ENCODE data around the gene MASTL. TPM values are rescaled to one million over a fixed set of nuclear protein-coding genes. Genes with fewer than 3 reads are reported as not detected.
A peak's percentile ranks its signal among the peaks of the same experiment; 100 is the strongest.

The MASTL gene
- 1 to 10 TPM; 2.5 to 8.1 (median 4.4) TPM for polyA plus RNA-seq
- long read RNA-seq, donor 1, partial matches to known transcripts, result 5 of 14 reads
- long read RNA-seq, donor 1, other reads (novel, unspliced or antisense), result 8 of 14 reads
- long read RNA-seq, donor 2, result 0 reads
- long read RNA-seq, donor 3, result 0 reads
- long read RNA-seq, donor 4, result 0 reads
- long read RNA-seq, donor 5, result 0 reads
- long read RNA-seq, donor 6, result 0 reads
- long read RNA-seq, donor 7, result 0 reads
- long read RNA-seq, donor 8, result 0 reads
- long read RNA-seq, donor 9, result 0 reads
- long read RNA-seq, donor 10, partial matches to known transcripts, result 0 of 2 reads
- long read RNA-seq, donor 10, other reads (novel, unspliced or antisense), result 0 of 2 reads

DNA sequence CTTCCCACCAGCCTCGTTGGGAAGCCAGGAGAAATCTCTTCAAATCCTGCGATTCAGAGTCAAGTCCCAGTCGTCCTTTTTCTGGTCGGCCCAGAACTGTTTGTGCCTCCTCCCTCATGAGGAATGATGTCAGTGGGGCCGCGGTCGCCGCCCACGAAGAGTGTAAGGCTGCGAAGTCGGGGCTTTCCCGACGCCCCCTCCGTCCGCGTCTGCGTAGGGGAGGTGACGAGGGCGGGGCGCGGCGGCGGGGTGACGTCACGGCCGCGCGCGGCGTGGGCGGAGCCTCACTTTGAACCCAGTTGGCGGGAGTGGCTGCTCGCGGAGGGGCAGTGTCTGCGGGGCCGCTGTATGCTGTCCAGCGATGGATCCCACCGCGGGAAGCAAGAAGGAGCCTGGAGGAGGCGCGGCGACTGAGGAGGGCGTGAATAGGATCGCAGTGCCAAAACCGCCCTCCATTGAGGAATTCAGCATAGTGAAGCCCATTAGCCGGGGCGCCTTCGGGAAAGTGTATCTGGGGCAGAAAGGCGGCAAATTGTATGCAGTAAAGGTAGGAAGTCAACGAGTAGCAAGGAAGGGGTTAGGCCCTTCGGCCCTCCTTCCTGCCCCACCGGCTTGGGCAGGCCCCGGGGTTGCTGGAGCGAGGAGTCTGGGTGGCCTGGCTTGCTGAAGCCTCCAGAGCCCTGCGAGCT is at the start of gene MASTL:
MASTL (plus strand) TSS at position 287 of the 689 bp plus-strand sequence; CDS start at position 362, 75 bp downstream.
- peak within 1 kb of the TSS; percentile 67 to 89 (median 89) for H3K4me3 ChIP-seq (ENCODE audit: low read depth in 1 of 3, low read length in 3 of 3)
- peaks cover 0 to 9% (median 3%) of the 10 kb centered on the region in 3 donors for H3K36me3 ChIP-seq (ENCODE audit: control insufficient read depth in 3 of 3, insufficient read depth in 2 of 3, low read depth in 1 of 3, low read length in 3 of 3)
- peaks cover 0 to 5% (median 0%) of the 10 kb centered on the region in 3 donors for H3K4me1 ChIP-seq (ENCODE audit: control insufficient read depth in 3 of 3, insufficient read depth in 2 of 3, low read depth in 1 of 3, low read length in 2 of 3)
- FAIRE-seq (no peak), DNase-seq (peak; percentile 89 to 96)
- H3K27me3 ChIP-seq (ENCODE audit: control insufficient read depth in 3 of 3, insufficient read depth in 3 of 3, low read length in 3 of 3), result no peaks in the 10 kb centered on the region
- peak within 1 kb of the TSS; percentile 92 to 100 (median 99) for H3K27ac ChIP-seq (ENCODE audit: low read depth in 1 of 3, low read length in 2 of 3)
- H3K9me3 ChIP-seq (ENCODE audit: control insufficient read depth in 2 of 2, insufficient read depth in 1 of 2, low read depth in 1 of 2, low read length in 1 of 2), result no peaks in the 10 kb centered on the region
- WGBS, 3 donors, result 0 to 1% (median 0%) methylated on average over 54 to 55 of the region's 55 CpGs

DNA sequence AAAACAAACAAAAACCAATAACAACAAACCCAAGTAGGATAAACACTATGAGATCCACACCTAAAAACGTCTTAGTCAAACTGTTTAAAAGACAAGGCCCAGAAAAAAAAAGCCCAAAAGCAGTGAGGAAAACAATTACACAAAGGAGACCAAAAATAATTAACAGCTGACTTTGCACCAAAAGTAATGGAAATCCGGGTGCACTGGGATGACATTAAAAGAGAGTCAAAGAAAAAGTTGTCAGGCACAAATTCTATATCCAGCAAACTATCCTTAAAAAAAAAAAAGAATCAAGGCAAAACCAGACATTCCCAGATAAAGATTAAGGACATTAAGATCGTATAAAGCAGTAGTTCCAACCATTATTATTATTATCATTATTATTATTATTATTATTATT is 47.0 kb upstream of the MASTL start:
- FAIRE-seq (no peak), DNase-seq (no peak)
- H3K27me3 ChIP-seq (ENCODE audit: control insufficient read depth in 3 of 3, insufficient read depth in 3 of 3, low read length in 3 of 3), result no peaks in the 10 kb centered on the region
- H3K27ac ChIP-seq (ENCODE audit: low read depth in 1 of 3, low read length in 2 of 3), result no peak overlapping the region
- peaks cover 4 to 25% (median 10%) of the 10 kb centered on the region in 3 donors for H3K36me3 ChIP-seq (ENCODE audit: control insufficient read depth in 3 of 3, insufficient read depth in 2 of 3, low read depth in 1 of 3, low read length in 3 of 3)
- H3K4me3 ChIP-seq (ENCODE audit: low read depth in 1 of 3, low read length in 3 of 3), result no peak overlapping the region
- no peaks in the 10 kb centered on the region for H3K4me1 ChIP-seq (ENCODE audit: control insufficient read depth in 3 of 3, insufficient read depth in 2 of 3, low read depth in 1 of 3, low read length in 2 of 3)
- peaks cover 0 to 8% of the 10 kb centered on the region in 2 donors for H3K9me3 ChIP-seq (ENCODE audit: control insufficient read depth in 2 of 2, insufficient read depth in 1 of 2, low read depth in 1 of 2, low read length in 1 of 2)
- 96 to 98% (median 96%) methylated on average over 3 of the region's 3 CpGs for WGBS, 3 donors

DNA sequence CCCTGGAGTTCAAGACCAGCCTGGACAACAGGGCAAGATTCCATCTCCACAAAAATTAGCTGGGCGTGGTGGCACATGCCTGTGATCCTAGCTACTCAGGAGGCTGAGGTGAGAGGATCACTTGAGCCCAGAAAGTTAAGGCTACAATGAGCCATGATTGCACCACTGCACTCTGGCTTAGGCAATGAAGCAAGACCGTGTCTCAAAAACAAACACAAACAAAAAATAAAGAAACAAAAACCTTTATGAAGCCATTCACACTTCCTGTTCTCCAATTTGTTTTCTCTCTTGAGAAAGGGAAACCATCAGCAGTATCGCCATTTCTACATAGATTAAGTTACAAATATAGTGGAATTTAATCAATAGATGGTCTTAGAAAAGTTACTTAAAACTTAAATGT is 20.8 kb upstream of the MASTL start:
- peaks cover 6 to 16% (median 6%) of the 10 kb centered on the region in 3 donors for H3K36me3 ChIP-seq (ENCODE audit: control insufficient read depth in 3 of 3, insufficient read depth in 2 of 3, low read depth in 1 of 3, low read length in 3 of 3)

DNA sequence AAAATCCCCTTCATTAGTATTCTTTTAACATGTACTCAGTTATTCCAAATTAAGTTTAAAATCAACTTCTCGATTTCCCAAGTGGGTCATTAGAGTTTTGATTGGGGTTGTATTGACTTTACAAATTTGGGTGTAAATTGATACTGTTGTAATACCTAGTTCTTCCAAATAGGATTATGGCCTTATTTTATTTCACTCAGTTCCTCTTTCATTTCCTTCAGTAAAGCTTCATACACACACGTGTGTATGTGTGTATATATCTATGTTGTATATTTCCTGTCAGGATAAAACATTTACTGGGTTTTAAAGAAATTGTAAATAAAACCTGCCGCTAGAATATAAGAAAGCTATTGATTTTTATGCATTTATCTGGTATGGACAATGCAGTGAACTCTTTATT is 16.9 kb upstream of the MASTL start:
- no peak overlapping the region for H3K4me3 ChIP-seq (ENCODE audit: low read depth in 1 of 3, low read length in 3 of 3)
- no peak for DNase-seq
- no peak for FAIRE-seq
- H3K27me3 ChIP-seq (ENCODE audit: control insufficient read depth in 3 of 3, insufficient read depth in 3 of 3, low read length in 3 of 3), result no peaks in the 10 kb centered on the region
- WGBS, 3 donors, result 84 to 90% (median 89%) methylated on average over 3 of the region's 3 CpGs
- no peak overlapping the region for H3K27ac ChIP-seq (ENCODE audit: low read depth in 1 of 3, low read length in 2 of 3)
- no peaks in the 10 kb centered on the region for H3K9me3 ChIP-seq (ENCODE audit: control insufficient read depth in 2 of 2, insufficient read depth in 1 of 2, low read depth in 1 of 2, low read length in 1 of 2)
- H3K36me3 ChIP-seq (ENCODE audit: control insufficient read depth in 3 of 3, insufficient read depth in 2 of 3, low read depth in 1 of 3, low read length in 3 of 3), result peaks cover 6 to 22% (median 7%) of the 10 kb centered on the region in 3 donors
- H3K4me1 ChIP-seq (ENCODE audit: control insufficient read depth in 3 of 3, insufficient read depth in 2 of 3, low read depth in 1 of 3, low read length in 2 of 3), result no peaks in the 10 kb centered on the region

More for the DNA sequence above, 20.8 kb upstream of the MASTL start:
- DNase-seq, result no peak
- WGBS, 3 donors, result 93 to 97% (median 94%) methylated on average over 3 of the region's 3 CpGs
- H3K9me3 ChIP-seq (ENCODE audit: control insufficient read depth in 2 of 2, insufficient read depth in 1 of 2, low read depth in 1 of 2, low read length in 1 of 2), result no peaks in the 10 kb centered on the region
- no peak overlapping the region for H3K27ac ChIP-seq (ENCODE audit: low read depth in 1 of 3, low read length in 2 of 3)
- FAIRE-seq, result no peak
- H3K4me3 ChIP-seq (ENCODE audit: low read depth in 1 of 3, low read length in 3 of 3), result no peak overlapping the region
- no peaks in the 10 kb centered on the region for H3K27me3 ChIP-seq (ENCODE audit: control insufficient read depth in 3 of 3, insufficient read depth in 3 of 3, low read length in 3 of 3)
- H3K4me1 ChIP-seq (ENCODE audit: control insufficient read depth in 3 of 3, insufficient read depth in 2 of 3, low read depth in 1 of 3, low read length in 2 of 3), result no peaks in the 10 kb centered on the region

DNA sequence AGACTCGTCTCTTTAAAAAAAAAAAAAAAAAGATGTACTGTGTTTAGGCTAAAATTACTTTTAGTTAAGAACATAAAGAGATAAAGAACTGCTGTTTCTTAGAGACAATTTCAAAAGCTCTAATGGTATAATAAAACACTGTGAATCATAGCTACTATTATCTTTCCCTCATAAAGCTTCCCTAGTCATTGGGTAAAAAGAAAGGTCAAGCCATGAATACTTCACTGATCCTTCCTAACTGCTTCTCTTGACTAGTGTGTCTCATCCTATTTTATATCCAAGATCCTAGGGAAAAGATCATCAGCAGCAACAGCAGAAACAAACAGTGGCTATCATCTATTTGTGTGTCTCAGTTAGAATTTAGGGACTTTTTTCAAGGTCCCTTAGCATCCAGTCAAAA is 11.5 kb upstream of the MASTL start:
- WGBS, 3 donors, result 95 to 100% (median 100%) methylated on average over 1 of the region's 1 CpG
- H3K4me3 ChIP-seq (ENCODE audit: low read depth in 1 of 3, low read length in 3 of 3), result no peak overlapping the region
- H3K27me3 ChIP-seq (ENCODE audit: control insufficient read depth in 3 of 3, insufficient read depth in 3 of 3, low read length in 3 of 3), result no peaks in the 10 kb centered on the region
- H3K9me3 ChIP-seq (ENCODE audit: control insufficient read depth in 2 of 2, insufficient read depth in 1 of 2, low read depth in 1 of 2, low read length in 1 of 2), result no peaks in the 10 kb centered on the region
- H3K27ac ChIP-seq (ENCODE audit: low read depth in 1 of 3, low read length in 2 of 3), result no peak overlapping the region
- peaks cover 6 to 42% (median 14%) of the 10 kb centered on the region in 3 donors for H3K36me3 ChIP-seq (ENCODE audit: control insufficient read depth in 3 of 3, insufficient read depth in 2 of 3, low read depth in 1 of 3, low read length in 3 of 3)
- no peak for FAIRE-seq
- DNase-seq, result no peak
- no peaks in the 10 kb centered on the region for H3K4me1 ChIP-seq (ENCODE audit: control insufficient read depth in 3 of 3, insufficient read depth in 2 of 3, low read depth in 1 of 3, low read length in 2 of 3)

DNA sequence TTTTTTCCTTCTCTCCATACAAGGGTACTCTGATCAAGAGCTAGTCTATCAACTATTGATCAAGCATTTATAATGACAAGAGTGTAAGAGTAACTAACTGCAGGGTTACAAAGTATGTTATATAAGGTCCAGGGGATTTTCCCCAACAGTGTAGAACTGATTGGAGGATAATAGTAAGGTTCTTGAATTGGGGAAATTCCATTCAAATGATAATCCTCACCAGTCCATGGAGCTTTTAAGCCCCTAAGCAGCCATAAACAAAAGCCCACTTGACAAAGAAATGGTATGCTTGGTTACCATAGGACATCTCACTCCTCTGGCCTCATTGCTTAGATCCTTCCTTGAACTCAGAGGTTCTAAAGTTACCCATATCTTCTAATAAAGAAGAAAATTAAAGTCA is 9.2 kb upstream of the MASTL start:
- FAIRE-seq (no peak), DNase-seq (no peak)
- Histone ChIP-seq H3K4me3 (ENCODE audit: low read depth in 1 of 3, low read length in 3 of 3) (no peak overlapping the region), H3K36me3 (ENCODE audit: control insufficient read depth in 3 of 3, insufficient read depth in 2 of 3, low read depth in 1 of 3, low read length in 3 of 3) (peaks cover 6 to 39% (median 16%) of the 10 kb centered on the region in 3 donors), H3K4me1 (ENCODE audit: control insufficient read depth in 3 of 3, insufficient read depth in 2 of 3, low read depth in 1 of 3, low read length in 2 of 3) (no peaks in the 10 kb centered on the region), H3K27me3 (ENCODE audit: control insufficient read depth in 3 of 3, insufficient read depth in 3 of 3, low read length in 3 of 3) (no peaks in the 10 kb centered on the region), H3K27ac (ENCODE audit: low read depth in 1 of 3, low read length in 2 of 3) (no peak overlapping the region), H3K9me3 (ENCODE audit: control insufficient read depth in 2 of 2, insufficient read depth in 1 of 2, low read depth in 1 of 2, low read length in 1 of 2) (no peaks in the 10 kb centered on the region)

DNA sequence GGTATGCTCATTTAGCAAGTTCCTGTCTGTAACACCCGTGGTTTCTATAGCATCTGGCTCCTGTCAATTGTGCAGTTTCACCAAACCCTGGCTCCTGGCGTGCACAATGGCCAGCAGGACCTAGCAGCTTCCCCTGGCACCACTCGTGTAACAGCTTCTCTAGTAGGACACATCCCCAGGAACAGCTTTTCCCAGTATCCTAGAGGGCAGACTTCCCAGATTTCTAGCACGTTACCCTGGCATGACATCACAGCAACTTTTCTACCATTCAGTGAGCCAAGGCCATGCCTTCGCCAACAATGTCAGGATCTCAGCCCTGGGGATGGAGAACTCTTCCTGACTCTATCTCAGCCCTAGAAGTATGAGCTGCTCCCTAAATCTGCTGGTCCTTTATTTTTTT is 7.5 kb upstream of the MASTL start:
- peaks cover 6 to 36% (median 13%) of the 10 kb centered on the region in 3 donors for H3K36me3 ChIP-seq (ENCODE audit: control insufficient read depth in 3 of 3, insufficient read depth in 2 of 3, low read depth in 1 of 3, low read length in 3 of 3)
- no peaks in the 10 kb centered on the region for H3K9me3 ChIP-seq (ENCODE audit: control insufficient read depth in 2 of 2, insufficient read depth in 1 of 2, low read depth in 1 of 2, low read length in 1 of 2)
- FAIRE-seq (no peak), DNase-seq (no peak)
- H3K4me3 ChIP-seq (ENCODE audit: low read depth in 1 of 3, low read length in 3 of 3), result no peak overlapping the region
- 86 to 90% (median 88%) methylated on average over 5 of the region's 5 CpGs for WGBS, 3 donors
- no peak overlapping the region for H3K27ac ChIP-seq (ENCODE audit: low read depth in 1 of 3, low read length in 2 of 3)
- H3K27me3 ChIP-seq (ENCODE audit: control insufficient read depth in 3 of 3, insufficient read depth in 3 of 3, low read length in 3 of 3), result no peaks in the 10 kb centered on the region
- H3K4me1 ChIP-seq (ENCODE audit: control insufficient read depth in 3 of 3, insufficient read depth in 2 of 3, low read depth in 1 of 3, low read length in 2 of 3), result no peaks in the 10 kb centered on the region

DNA sequence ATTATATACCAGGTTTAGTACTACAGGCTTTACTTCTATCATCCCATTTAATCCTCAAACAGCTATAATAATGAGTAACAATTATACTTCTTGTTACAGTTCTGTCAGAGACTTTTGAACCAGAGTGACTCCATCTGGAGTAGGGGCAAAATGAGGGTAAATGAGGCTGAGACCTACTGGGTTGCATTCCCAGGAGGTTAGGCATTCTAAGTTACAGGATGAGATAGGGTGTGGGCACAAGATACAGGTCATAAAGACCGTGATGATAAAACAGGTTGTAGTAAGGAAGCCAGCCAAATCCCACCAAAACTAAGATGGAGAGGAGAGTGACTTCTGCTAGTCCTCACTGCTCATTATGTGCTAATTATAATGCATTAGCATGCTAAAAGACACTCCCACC is 4.9 kb upstream of the MASTL start:
- Histone ChIP-seq H3K36me3 (ENCODE audit: control insufficient read depth in 3 of 3, insufficient read depth in 2 of 3, low read depth in 1 of 3, low read length in 3 of 3) (peaks cover 6 to 24% (median 13%) of the 10 kb centered on the region in 3 donors), H3K27ac (ENCODE audit: low read depth in 1 of 3, low read length in 2 of 3) (no peak overlapping the region), H3K9me3 (ENCODE audit: control insufficient read depth in 2 of 2, insufficient read depth in 1 of 2, low read depth in 1 of 2, low read length in 1 of 2) (no peaks in the 10 kb centered on the region), H3K27me3 (ENCODE audit: control insufficient read depth in 3 of 3, insufficient read depth in 3 of 3, low read length in 3 of 3) (no peaks in the 10 kb centered on the region), H3K4me1 (ENCODE audit: control insufficient read depth in 3 of 3, insufficient read depth in 2 of 3, low read depth in 1 of 3, low read length in 2 of 3) (peaks cover 0 to 2% (median 0%) of the 10 kb centered on the region in 3 donors), H3K4me3 (ENCODE audit: low read depth in 1 of 3, low read length in 3 of 3) (no peak overlapping the region)
- WGBS, 3 donors, result 74 to 92% (median 86%) methylated on average over 1 of the region's 1 CpG
- DNase-seq (no peak), FAIRE-seq (no peak)
